HepG2 (cell line): Measurements from ENCODE around the gene RAMP3. TPM values are rescaled to one million over a fixed set of nuclear protein-coding genes. Genes with fewer than 3 reads are reported as not detected.

Experiments used
- ATAC-seq: fragments of 200-7000 bp; cut with Tn5 transposase; 3 replicates; pipeline ENCODE4 v1.9.1; 2020; ENCODE audit warnings: mild to moderate bottlenecking, moderate library complexity
- BruUV-seq: library from RNA; stranded (reverse); fragments of 400-500 nt; replicated peaks from 2 replicates; lab custom pipeline; 2021; lab: Mats Ljungman, UMichigan
- CTCF ChIA-PET: fragments of 300-600 bp; formaldehyde crosslinking; extraction: SDS; loops from one replicate; lab custom pipeline; 2021; ENCODE audit warnings: low total read pairs, inconsistent platforms, low intra/inter-chr PET ratio; lab: Yijun Ruan, JAX
- POLR2A ChIA-PET: fragments of 350-600 bp; sonication (Branson Sonifier 250); formaldehyde crosslinking; loops from one replicate; lab custom pipeline; 2020; ENCODE audit warnings: antibody characterized with exemption, inconsistent platforms; lab: Yijun Ruan, JAX
- DNase-seq: peaks from one replicate; pipeline ENCODE4 v3.0.0-alpha.2; 2015; ENCODE audit warnings: low spot score
- FAIRE-seq: peaks from 3 replicates; lab custom pipeline; 2011; peaks lifted over from hg19 to GRCh38; lab: Jason Lieb, UNC
- H2AFZ ChIP-seq: one replicate; pipeline ENCODE4 v1.6.1; 2011; ENCODE audit warnings: low read length, inconsistent platforms
- H3K27ac ChIP-seq: fragments of 300-600 bp; 3 replicates; pipeline ENCODE4 v1.8.0; 2011; ENCODE audit warnings: mixed run types, mild to moderate bottlenecking, mixed read lengths, low read length, inconsistent platforms; ENCODE audit not compliant: insufficient read depth; ENCODE audit errors: extremely low read length
- H3K27me3 ChIP-seq, 2 experiments: fragments of 200-600 bp in 1 of 2; 2 replicates in 1 of 2; 3 replicates in 1 of 2; pipeline versions ENCODE4 v1.6.0 to v1.8.0; 2011; ENCODE audit warnings: low read length in 2 of 2, mild to moderate bottlenecking in 2 of 2, moderate library complexity in 2 of 2, inconsistent platforms in 1 of 2; ENCODE audit not compliant: insufficient read depth in 2 of 2, control insufficient read depth in 1 of 2
- H3K36me3 ChIP-seq, 2 experiments: fragments of 200-600 bp in 1 of 2; replicated peaks in 1 of 2; 2 replicates in 1 of 2; 3 replicates in 1 of 2; pipeline versions ENCODE4 v1.5.1 to v1.8.0; 2011; ENCODE audit warnings: low read length in 2 of 2, inconsistent platforms in 1 of 2; ENCODE audit not compliant: insufficient read depth in 2 of 2, control insufficient read depth in 1 of 2
- H3K4me1 ChIP-seq: 2 replicates; pipeline ENCODE4 v1.5.1; 2012; ENCODE audit warnings: low read length, inconsistent platforms; ENCODE audit not compliant: insufficient read depth
- H3K4me2 ChIP-seq: 2 replicates; pipeline ENCODE4 v1.6.0; 2011; ENCODE audit warnings: low read depth, low read length, inconsistent platforms
- H3K4me3 ChIP-seq, 3 experiments: fragments of 200-600 bp in 1 of 3; sonication (generic), shearing (Covaris generic) in 1 of 3; replicated peaks in 1 of 3; 2 replicates each; pipeline ENCODE4 v1.5.1; 2011 to 2016; ENCODE audit warnings: low read length in 3 of 3, inconsistent platforms in 2 of 3, low read depth in 2 of 3, mild to moderate bottlenecking in 2 of 3, control low read depth in 1 of 3, mixed read lengths in 1 of 3; ENCODE audit not compliant: insufficient read depth in 1 of 3
- H3K79me2 ChIP-seq: one replicate; pipeline ENCODE4 v1.6.1; 2011; ENCODE audit warnings: low read length, inconsistent platforms; ENCODE audit not compliant: insufficient read depth
- H3K9ac ChIP-seq: 2 replicates; pipeline ENCODE4 v1.6.0; 2011; ENCODE audit warnings: mild to moderate bottlenecking, low read depth, low read length, inconsistent platforms; ENCODE audit not compliant: insufficient read depth
- H3K9me3 ChIP-seq: 2 replicates; pipeline ENCODE4 v1.5.1; 2012; ENCODE audit warnings: mild to moderate bottlenecking, low read length
- H4K20me1 ChIP-seq: 2 replicates; pipeline ENCODE4 v1.6.0; 2011; ENCODE audit warnings: inconsistent platforms, mild to moderate bottlenecking, low read length, moderate library complexity; ENCODE audit not compliant: insufficient read depth
- AGO1 ChIP-seq: fragments of 200-400 bp; formaldehyde crosslinking; IDR thresholded peaks from 2 replicates; pipeline ENCODE4 v1.6.1; 2017; ENCODE audit warnings: mild to moderate bottlenecking, low read depth, low read length, moderate library complexity; ENCODE audit not compliant: poor library complexity, severe bottlenecking
- CEBPB ChIP-seq: IDR thresholded peaks from 2 replicates; pipeline ENCODE4 v1.6.1; 2011; ENCODE audit warnings: low read depth, low read length, improper control_type of control experiment, borderline replicate concordance
- MIXL1 ChIP-seq: IDR thresholded peaks from 2 replicates; pipeline ENCODE4 v1.6.1; 2016
- PPARG ChIP-seq: conservative IDR thresholded peaks from 2 replicates; pipeline ENCODE4 v1.6.1; 2016; ENCODE audit warnings: missing biosample characterization, missing genetic modification reagents
- RAD21 ChIP-seq: fragments of 450-650 bp; formaldehyde crosslinking; IDR thresholded peaks from 2 replicates; pipeline ENCODE4 v1.5.0; 2020; ENCODE audit warnings: mild to moderate bottlenecking
- RARA ChIP-seq: IDR thresholded peaks from 2 replicates; pipeline ENCODE4 v1.6.1; 2016; ENCODE audit warnings: missing genetic modification reagents, missing compliant biosample characterization
- SMC3 ChIP-seq: IDR thresholded peaks from 2 replicates; pipeline ENCODE4 v1.6.1; 2011; ENCODE audit warnings: low read length, improper control_type of control experiment
- STAG1 ChIP-seq: sonication (generic); formaldehyde crosslinking; IDR thresholded peaks from 2 replicates; pipeline ENCODE4 v1.4.0; 2020; ENCODE audit warnings: missing genetic modification reagents
- ZFP82 ChIP-seq: sonication (generic); formaldehyde crosslinking; IDR thresholded peaks from 2 replicates; pipeline ENCODE4 v1.5.1; 2020; ENCODE audit warnings: mild to moderate bottlenecking, missing genetic modification reagents, borderline replicate concordance
- WGBS: methylation state at CpG from one replicate; pipeline ENCODE4 v1.1.6; 2017; ENCODE audit warnings: low lambda C conversion rate; 5-methylcytosine and 5-hydroxymethylcytosine counted together
- in situ Hi-C: cut with HindIII; loops from 2 replicates; pipeline ENCODE4 v1.10.0; 2017; ENCODE audit warnings: low pct_unique_long_range_greater_than_20kb; ENCODE audit not compliant: extremely low pct_ligation_motif_present
- intact Hi-C: fragments of 100-400 bp; cut with micrococcal nuclease; formaldehyde crosslinking; loops from one replicate; pipeline ENCODE4 v1.10.0; 2022; ENCODE audit not compliant: unreplicated experiment
- polyA plus RNA-seq, 8 experiments: library from polyadenylated mRNA; depleted of rRNA in 3 of 8; stranded (reverse) in 7 of 8; unstranded in 1 of 8; fragments of >200 nt; fragmentation: Illumina TruSeq in 4 of 8; extraction: Trizol in 4 of 8; gene quantifications; 2 replicates each; pipeline versions ENCODE4 v1.2.1 to v1.2.3, GENCODE V29; 2011 to 2016; ENCODE audit warnings: low read depth in 4 of 8, missing spikeins in 1 of 8, mixed read lengths in 1 of 8; ENCODE audit not compliant: insufficient read depth in 1 of 8
- total RNA-seq, 5 experiments: library from RNA; depleted of rRNA; stranded (reverse); fragments of >200 nt; fragmentation: Illumina TruSeq; extraction: Trizol; gene quantifications; 2 replicates each; pipeline ENCODE4 v1.2.3, GENCODE V29; 2016; ENCODE audit warnings: low read depth in 1 of 5
- TF ChIP-seq, protein P1 (sequence below): sonication (generic); formaldehyde crosslinking; IDR thresholded peaks from 2 replicates; pipeline ENCODE4 v1.5.0; 2020; ENCODE audit warnings: mild to moderate bottlenecking, missing genetic modification reagents
- TF ChIP-seq, protein P2 (sequence below): IDR thresholded peaks from 2 replicates; pipeline ENCODE4 v1.6.1; 2012; ENCODE audit warnings: low read depth, low read length, improper control_type of control experiment
- TF ChIP-seq, protein P3 (sequence below): sonication (generic); formaldehyde crosslinking; IDR thresholded peaks from 2 replicates; pipeline ENCODE4 v1.5.0; 2020; ENCODE audit warnings: mild to moderate bottlenecking, missing genetic modification reagents, moderate library complexity

RAMP3 gene
- total and polyA plus RNA-seq, 2 of the 13 experiments (the other 11 are each of a cell fraction or from before 2014, with no cell fraction given), result not detected

DNA sequence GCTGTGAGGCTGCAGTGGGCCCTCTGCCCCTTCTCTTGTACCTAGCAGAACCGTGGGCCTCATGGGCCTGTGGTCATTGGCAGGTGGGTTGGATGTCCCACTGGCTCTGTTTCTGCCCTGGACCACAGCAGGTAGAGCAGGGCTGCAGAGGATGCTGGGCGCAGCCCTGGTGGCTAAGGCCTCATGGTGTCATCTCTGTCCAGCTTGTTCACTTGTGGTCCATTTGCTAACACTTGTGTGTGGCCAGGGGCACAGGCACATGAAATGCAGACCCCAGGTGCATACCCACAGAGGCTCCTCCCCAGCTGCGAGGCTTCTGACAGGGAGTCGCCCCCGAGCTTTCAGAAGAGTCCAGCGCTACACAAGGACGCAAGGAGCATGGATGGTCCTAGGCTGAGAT lies 23.7 kb upstream of the RAMP3 start (continued):
- TF ChIP-seq, protein P1, sequence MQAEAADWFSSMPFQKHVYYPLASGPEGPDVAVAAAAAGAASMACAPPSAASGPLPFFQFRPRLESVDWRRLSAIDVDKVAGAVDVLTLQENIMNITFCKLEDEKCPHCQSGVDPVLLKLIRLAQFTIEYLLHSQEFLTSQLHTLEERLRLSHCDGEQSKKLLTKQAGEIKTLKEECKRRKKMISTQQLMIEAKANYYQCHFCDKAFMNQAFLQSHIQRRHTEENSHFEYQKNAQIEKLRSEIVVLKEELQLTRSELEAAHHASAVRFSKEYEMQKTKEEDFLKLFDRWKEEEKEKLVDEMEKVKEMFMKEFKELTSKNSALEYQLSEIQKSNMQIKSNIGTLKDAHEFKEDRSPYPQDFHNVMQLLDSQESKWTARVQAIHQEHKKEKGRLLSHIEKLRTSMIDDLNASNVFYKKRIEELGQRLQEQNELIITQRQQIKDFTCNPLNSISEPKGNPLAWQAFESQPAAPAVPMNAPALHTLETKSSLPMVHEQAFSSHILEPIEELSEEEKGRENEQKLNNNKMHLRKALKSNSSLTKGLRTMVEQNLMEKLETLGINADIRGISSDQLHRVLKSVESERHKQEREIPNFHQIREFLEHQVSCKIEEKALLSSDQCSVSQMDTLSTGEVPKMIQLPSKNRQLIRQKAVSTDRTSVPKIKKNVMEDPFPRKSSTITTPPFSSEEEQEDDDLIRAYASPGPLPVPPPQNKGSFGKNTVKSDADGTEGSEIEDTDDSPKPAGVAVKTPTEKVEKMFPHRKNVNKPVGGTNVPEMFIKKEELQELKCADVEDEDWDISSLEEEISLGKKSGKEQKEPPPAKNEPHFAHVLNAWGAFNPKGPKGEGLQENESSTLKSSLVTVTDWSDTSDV (CRISPR knock-in tag), result no peak

DNA sequence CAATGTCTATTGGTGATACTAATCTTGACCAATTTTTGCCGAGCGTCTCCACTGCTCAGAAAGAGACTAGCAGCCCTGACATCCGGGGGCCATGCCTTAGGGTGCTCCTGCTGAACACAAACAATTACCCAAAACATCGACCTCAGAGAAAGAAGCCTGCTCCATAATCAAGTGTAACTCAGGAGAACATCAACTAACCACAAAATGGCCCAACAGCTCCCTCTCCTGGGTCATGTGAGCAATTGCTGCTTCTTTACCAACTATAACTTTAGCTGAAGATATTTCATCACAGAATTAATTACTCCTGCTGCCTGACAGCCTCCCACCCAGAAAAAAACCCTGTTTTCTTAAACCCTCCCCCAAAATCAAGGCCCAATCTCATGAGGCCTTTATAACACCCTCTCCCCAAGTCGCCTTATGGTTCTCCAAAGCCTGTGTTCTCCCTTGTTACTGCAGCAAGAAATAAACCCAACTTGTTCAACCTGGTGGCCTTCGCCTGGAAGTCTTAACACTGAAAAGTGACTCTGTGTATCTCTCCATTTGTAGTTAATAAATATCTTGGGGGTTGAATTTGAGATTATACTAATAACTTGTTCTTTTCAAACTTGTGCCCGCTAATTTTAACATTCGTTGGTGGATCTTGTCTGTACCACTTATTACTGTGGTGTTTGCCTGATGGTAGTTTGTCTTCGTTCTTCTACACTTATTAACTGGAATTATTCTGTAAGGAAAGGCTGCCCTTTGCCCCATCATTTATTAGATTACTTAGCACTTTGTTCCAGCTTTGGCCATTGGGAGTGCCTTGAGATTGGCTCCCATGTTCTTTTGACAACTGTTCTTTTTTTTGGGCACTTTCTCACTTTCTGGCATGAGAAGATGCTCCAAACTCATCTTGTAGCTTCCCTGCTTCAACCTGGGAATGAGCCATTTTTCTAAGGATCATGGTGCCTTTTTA lies 21.2 kb upstream of the RAMP3 start:
- ATAC-seq, result peak; percentile 75
- FAIRE-seq, result peak; percentile 91
- in situ Hi-C loops, result loop anchor here (5.0 to 10.0 kb wide), 2 partner anchors 169 to 282 kb away; no protein-coding TSS in a partner anchor

More for the DNA sequence above, 21.2 kb upstream of the RAMP3 start:
- Histone ChIP-seq H3K27ac (no peak overlapping the region), H3K9ac (no peak overlapping the region), H2AFZ (no peak overlapping the region), H3K79me2 (no peaks in the 10 kb centered on the region), H3K36me3 (no peaks in the 10 kb centered on the region), H3K4me3 (no peak overlapping the region), H4K20me1 (no peaks in the 10 kb centered on the region), H3K4me1 (0 out of 2 replicates have a peak, but pooled peaks cover 4% of the 10 kb centered on the region), H3K9me3 (no peaks in the 10 kb centered on the region), H3K27me3 (peaks cover 4 to 11% of the 10 kb centered on the region in 2 experiments; a peak in 3 of 5 replicates), H3K4me2 (no peak overlapping the region)
- TF ChIP-seq CEBPB (0 out of 2 replicates have a peak, but pooled peaks have one; percentile 42), MIXL1 (CRISPR knock-in tag) (0 out of 2 replicates have a peak, but pooled peaks have one; percentile 16), ZFP82 (CRISPR knock-in tag) (no peak), AGO1 (no peak), STAG1 (CRISPR knock-in tag) (peak; percentile 95), SMC3 (peak; percentile 90), PPARG (0 out of 2 replicates have a peak, but pooled peaks have one; percentile 19), RAD21 (peak; percentile 77), RARA (CRISPR knock-in tag) (no peak)
- TF ChIP-seq, protein P2, sequence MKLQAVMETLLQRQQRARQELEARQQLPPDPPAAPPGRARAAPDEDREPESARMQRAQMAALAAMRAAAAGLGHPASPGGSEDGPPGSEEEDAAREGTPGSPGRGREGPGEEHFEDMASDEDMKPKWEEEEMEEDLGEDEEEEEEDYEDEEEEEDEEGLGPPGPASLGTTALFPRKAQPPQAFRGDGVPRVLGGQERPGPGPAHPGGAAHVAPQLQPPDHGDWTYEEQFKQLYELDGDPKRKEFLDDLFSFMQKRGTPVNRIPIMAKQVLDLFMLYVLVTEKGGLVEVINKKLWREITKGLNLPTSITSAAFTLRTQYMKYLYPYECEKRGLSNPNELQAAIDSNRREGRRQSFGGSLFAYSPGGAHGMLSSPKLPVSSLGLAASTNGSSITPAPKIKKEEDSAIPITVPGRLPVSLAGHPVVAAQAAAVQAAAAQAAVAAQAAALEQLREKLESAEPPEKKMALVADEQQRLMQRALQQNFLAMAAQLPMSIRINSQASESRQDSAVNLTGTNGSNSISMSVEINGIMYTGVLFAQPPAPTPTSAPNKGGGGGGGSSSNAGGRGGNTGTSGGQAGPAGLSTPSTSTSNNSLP, result 0 out of 2 replicates have a peak, but pooled peaks have one; percentile 35
- TF ChIP-seq, protein P3, sequence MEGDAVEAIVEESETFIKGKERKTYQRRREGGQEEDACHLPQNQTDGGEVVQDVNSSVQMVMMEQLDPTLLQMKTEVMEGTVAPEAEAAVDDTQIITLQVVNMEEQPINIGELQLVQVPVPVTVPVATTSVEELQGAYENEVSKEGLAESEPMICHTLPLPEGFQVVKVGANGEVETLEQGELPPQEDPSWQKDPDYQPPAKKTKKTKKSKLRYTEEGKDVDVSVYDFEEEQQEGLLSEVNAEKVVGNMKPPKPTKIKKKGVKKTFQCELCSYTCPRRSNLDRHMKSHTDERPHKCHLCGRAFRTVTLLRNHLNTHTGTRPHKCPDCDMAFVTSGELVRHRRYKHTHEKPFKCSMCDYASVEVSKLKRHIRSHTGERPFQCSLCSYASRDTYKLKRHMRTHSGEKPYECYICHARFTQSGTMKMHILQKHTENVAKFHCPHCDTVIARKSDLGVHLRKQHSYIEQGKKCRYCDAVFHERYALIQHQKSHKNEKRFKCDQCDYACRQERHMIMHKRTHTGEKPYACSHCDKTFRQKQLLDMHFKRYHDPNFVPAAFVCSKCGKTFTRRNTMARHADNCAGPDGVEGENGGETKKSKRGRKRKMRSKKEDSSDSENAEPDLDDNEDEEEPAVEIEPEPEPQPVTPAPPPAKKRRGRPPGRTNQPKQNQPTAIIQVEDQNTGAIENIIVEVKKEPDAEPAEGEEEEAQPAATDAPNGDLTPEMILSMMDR, result peak; percentile 89
- intact Hi-C loops, result loop anchor here (1.0 kb wide), 3 partner anchors 58 to 279 kb away; no protein-coding TSS in a partner anchor
- BruUV-seq, result no TSS peak
- CTCF ChIA-PET, result interaction anchor here (0.8 to 3.3 kb wide), 4 partner anchors 58 to 279 kb away, joined by 3 to 35 read pairs (median 8); no protein-coding TSS in a partner anchor
- peak; percentile 67 for DNase-seq
- WGBS, result 46% methylated on average over 6 of the region's 9 CpGs
- POLR2A ChIA-PET, result interaction anchor here (1.3 to 2.1 kb wide), 2 partner anchors 25 to 164 kb away, joined by 4 to 7 read pairs; partner anchors contain the start of gene TBRG4
